Thyroid gland (tissue), 4 donors: ENCODE results near the gene MYH14.

Source experiments
- CTCF ChIP-seq, 6 experiments: fragments of 200-600 bp in 3 of 6; fragments of 450-650 bp in 3 of 6; sonication (generic) in 3 of 6; IDR thresholded peaks; one replicate each; pipeline ENCODE4 v1.5.1; 2016 to 2019; ENCODE audit warnings: antibody characterized with exemption in 6 of 6, mild to moderate bottlenecking in 2 of 6, inconsistent platforms in 1 of 6, moderate library complexity in 1 of 6
- POLR2A ChIP-seq, 2 donors: fragments of 450-650 bp; IDR thresholded peaks; one replicate each; pipeline ENCODE4 v1.6.1; 2017; ENCODE audit warnings: antibody characterized with exemption in 2 of 2, mild to moderate bottlenecking in 2 of 2, moderate library complexity in 1 of 2

GRCh38 chr19:50308991-50309390, 105.6 kb downstream of the MYH14 start:
- TF ChIP-seq CTCF (IDR thresholded peaks at IDR 0.05) = no peak
- TF ChIP-seq POLR2A (IDR thresholded peaks at IDR 0.05) = no peak
